Measurements from ENCODE around the gene SYNE2.
"Not testable (repeated sequence)": the region's sequence is repeated elsewhere in the genome, so short reads cannot be mapped to it uniquely, and the experiment has no call there.

The SYNE2 gene

GRCh38 chr14:64092338-64092737 lies 239.5 kb downstream of the SYNE2 start:
- no peak for DNase-seq

GRCh38 chr14:64092940-64093339 lies 240.1 kb downstream of the SYNE2 start:
- DNase-seq: no peak

- no peak for DNase-seq
These were observed 242.8 kb downstream of the SYNE2 start for GRCh38 chr14:64095620-64096019.

GRCh38 chr14:64098120-64098519 lies 245.3 kb downstream of the SYNE2 start:
- no peak for DNase-seq

- no peak for DNase-seq
These were observed 254.6 kb downstream of the SYNE2 start for GRCh38 chr14:64107438-64107837.

- DNase-seq: no peak
These were observed 257.2 kb downstream of the SYNE2 start for GRCh38 chr14:64109819-64110554.

- no peak for DNase-seq
These were observed 258.0 kb downstream of the SYNE2 start for GRCh38 chr14:64110802-64111201.

- DNase-seq: no peak
These were observed 260.3 kb downstream of the SYNE2 start for GRCh38 chr14:64112867-64113678.

GRCh38 chr14:64114166-64114565 lies 261.4 kb downstream of the SYNE2 start:
- DNase-seq: no peak

- no peak for DNase-seq
These were observed 262.0 kb downstream of the SYNE2 start for GRCh38 chr14:64114796-64115195.

GRCh38 chr14:64115401-64115800 lies 262.6 kb downstream of the SYNE2 start:
- no peak for DNase-seq

GRCh38 chr14:64117671-64118402 lies 265.0 kb downstream of the SYNE2 start:
- DNase-seq: no peak

- DNase-seq: not testable (repeated sequence)
These were observed 265.6 kb downstream of the SYNE2 start for GRCh38 chr14:64118403-64118742.

- DNase-seq: no peak
These were observed 266.1 kb downstream of the SYNE2 start for GRCh38 chr14:64118892-64119291.

- DNase-seq: no peak
These were observed 266.7 kb downstream of the SYNE2 start for GRCh38 chr14:64119500-64119899.

- no peak for DNase-seq
These were observed 267.2 kb downstream of the SYNE2 start for GRCh38 chr14:64119980-64120379.

GRCh38 chr14:64123241-64123822 lies 270.5 kb downstream of the SYNE2 start:
- no peak for DNase-seq

GRCh38 chr14:64125270-64125669 lies 272.5 kb downstream of the SYNE2 start:
- no peak for DNase-seq

- no peak for DNase-seq
These were observed 273.7 kb downstream of the SYNE2 start for GRCh38 chr14:64126548-64126947.

GRCh38 chr14:64137657-64138290 lies 285.0 kb downstream of the SYNE2 start:
- no peak for DNase-seq

GRCh38 chr14:64147126-64147790 lies 294.5 kb downstream of the SYNE2 start:
- DNase-seq: no peak

- DNase-seq: no peak
These were observed 297.1 kb downstream of the SYNE2 start for GRCh38 chr14:64149921-64150320.
